OCI-LY3 (cell line): ENCODE measurements around the gene CDH18.

Experiments
- H2AFZ ChIP-seq: fragments of 200-600, 300-600 bp; shearing (Covaris generic); 2 replicates; pipeline ENCODE4 v1.6.0; 2014; ENCODE audit warnings: antibody characterized with exemption, low read depth, low read length
- H3K27ac ChIP-seq: fragments of 200-600, 300-600 bp; sonication (generic); 2 replicates; pipeline ENCODE4 v1.5.1; 2014; ENCODE audit warnings: mild to moderate bottlenecking, low read length, moderate library complexity, mixed read lengths
- H3K27me3 ChIP-seq: fragments of 200-600, 300-600 bp; sonication (generic); 2 replicates; pipeline ENCODE4 v1.6.1; 2014; ENCODE audit warnings: low read depth, low read length, mixed read lengths
- H3K36me3 ChIP-seq: fragments of 200-600, 300-600 bp; sonication (generic); replicated peaks from 2 replicates; pipeline ENCODE3; 2014; ENCODE audit warnings: low read depth, low read length, mixed read lengths
- H3K4me1 ChIP-seq: fragments of 300-600, 200-600 bp; sonication (generic); 2 replicates; pipeline ENCODE4 v1.6.1; 2014; ENCODE audit warnings: low read length, mixed read lengths
- H3K4me2 ChIP-seq: fragments of 200-600, 300-600 bp; sonication (generic); 2 replicates; pipeline ENCODE4 v1.6.1; 2014; ENCODE audit warnings: low read length, mixed read lengths
- H3K4me3 ChIP-seq: fragments of 300-600, 200-600 bp; sonication (generic); 2 replicates; pipeline ENCODE4 v1.5.1; 2014; ENCODE audit warnings: antibody characterized with exemption, mild to moderate bottlenecking, low read length, moderate library complexity
- H3K79me2 ChIP-seq: fragments of 300-600, 200-600 bp; shearing (Covaris generic); 2 replicates; pipeline ENCODE4 v1.6.1; 2014; ENCODE audit warnings: mild to moderate bottlenecking, low read length, mixed read lengths
- H3K9ac ChIP-seq: fragments of 300-600, 200-600 bp; shearing (Covaris generic); 2 replicates; pipeline ENCODE4 v1.6.0; 2014; ENCODE audit warnings: mild to moderate bottlenecking, low read length, moderate library complexity
- H3K9me3 ChIP-seq: fragments of 200-600, 300-600 bp; shearing (Covaris generic); 2 replicates; pipeline ENCODE4 v1.6.1; 2014; ENCODE audit warnings: low read length, mixed read lengths; ENCODE audit not compliant: insufficient read depth
- H4K20me1 ChIP-seq: fragments of 200-600, 300-600 bp; sonication (generic); 2 replicates; pipeline ENCODE4 v1.6.1; 2016; ENCODE audit warnings: low read length, mixed read lengths; ENCODE audit not compliant: insufficient read depth
- CTCF ChIP-seq: fragments of 200-600, 300-600 bp; sonication (generic); IDR thresholded peaks from 2 replicates; pipeline ENCODE4 v1.5.1; 2014; ENCODE audit warnings: antibody characterized with exemption, low read length, low read depth
- EZH2phosphoT487 ChIP-seq: fragments of 200-600 bp; shearing (Covaris generic); IDR thresholded peaks from 2 replicates; pipeline ENCODE4 v1.6.1; 2018; ENCODE audit warnings: antibody characterized with exemption, mixed run types, low read depth

Gene CDH18

GRCh38 chr5:19806756-19807155 is 181.2 kb downstream of the CDH18 start:
- H3K9ac ChIP-seq = no peak overlapping the region
- no peak for TF ChIP-seq EZH2phosphoT487
- no peak for TF ChIP-seq CTCF

GRCh38 chr5:19802686-19803085 is 185.3 kb downstream of the CDH18 start:
- H3K79me2 ChIP-seq = no peaks in the 10 kb centered on the region
- H3K4me1 ChIP-seq = no peaks in the 10 kb centered on the region
- H3K4me3 ChIP-seq = no peak overlapping the region
- no peaks in the 10 kb centered on the region for H3K27me3 ChIP-seq
- H3K9me3 ChIP-seq = no peaks in the 10 kb centered on the region
- H3K9ac ChIP-seq = no peak overlapping the region
- H4K20me1 ChIP-seq = no peaks in the 10 kb centered on the region
- H3K27ac ChIP-seq = no peak overlapping the region
- no peaks in the 10 kb centered on the region for H3K36me3 ChIP-seq
- no peak overlapping the region for H2AFZ ChIP-seq
- TF ChIP-seq CTCF (no peak), EZH2phosphoT487 (no peak)
- H3K4me2 ChIP-seq = no peak overlapping the region

More at GRCh38 chr5:19806756-19807155, 181.2 kb downstream of the CDH18 start:
- Histone ChIP-seq H4K20me1 (no peaks in the 10 kb centered on the region), H3K4me3 (no peak overlapping the region), H3K4me1 (no peaks in the 10 kb centered on the region), H3K36me3 (no peaks in the 10 kb centered on the region), H2AFZ (no peak overlapping the region), H3K27me3 (no peaks in the 10 kb centered on the region), H3K27ac (no peak overlapping the region), H3K4me2 (no peak overlapping the region), H3K79me2 (no peaks in the 10 kb centered on the region), H3K9me3 (no peaks in the 10 kb centered on the region)

GRCh38 chr5:19795218-19795617 is 192.8 kb downstream of the CDH18 start:
- Histone ChIP-seq H3K79me2 (no peaks in the 10 kb centered on the region), H3K4me1 (no peaks in the 10 kb centered on the region)

GRCh38 chr5:19790829-19791466 is 197.1 kb downstream of the CDH18 start:
- H4K20me1 ChIP-seq = no peaks in the 10 kb centered on the region
- H3K4me2 ChIP-seq = no peak overlapping the region
- TF ChIP-seq EZH2phosphoT487 (no peak), CTCF (no peak)
- H3K9me3 ChIP-seq = no peaks in the 10 kb centered on the region
- no peak overlapping the region for H3K27ac ChIP-seq
- no peaks in the 10 kb centered on the region for H3K79me2 ChIP-seq
- no peaks in the 10 kb centered on the region for H3K27me3 ChIP-seq
- no peaks in the 10 kb centered on the region for H3K4me1 ChIP-seq
- H3K4me3 ChIP-seq = no peak overlapping the region
- no peak overlapping the region for H3K9ac ChIP-seq
- no peaks in the 10 kb centered on the region for H3K36me3 ChIP-seq
- no peak overlapping the region for H2AFZ ChIP-seq

More at GRCh38 chr5:19795218-19795617, 192.8 kb downstream of the CDH18 start:
- Histone ChIP-seq H3K4me3 (no peak overlapping the region), H3K9me3 (no peaks in the 10 kb centered on the region), H3K4me2 (no peak overlapping the region), H3K27me3 (no peaks in the 10 kb centered on the region), H3K36me3 (no peaks in the 10 kb centered on the region), H3K27ac (no peak overlapping the region), H3K9ac (no peak overlapping the region), H4K20me1 (no peaks in the 10 kb centered on the region), H2AFZ (no peak overlapping the region)
- TF ChIP-seq EZH2phosphoT487 (no peak), CTCF (peak; percentile 7; the same call in 1 of the 2 replicates)
